ENCODE results near the gene BMI1.

Gene BMI1

GRCh38 chr10:22324893-22325271 lies 4.0 kb downstream of the BMI1 start:
- H3K27ac ChIP-seq: no peak overlapping the region
- TF ChIP-seq CTCF (IDR thresholded peaks at IDR 0.05) (no peak), ZFX (IDR thresholded peaks at IDR 0.05; ENCODE audit: borderline replicate concordance) (no peak)

- TF ChIP-seq ZFX (IDR thresholded peaks at IDR 0.05; ENCODE audit: borderline replicate concordance) (no peak), CTCF (IDR thresholded peaks at IDR 0.05) (no peak)
- no peak overlapping the region for H3K27ac ChIP-seq
These were observed 4.6 kb downstream of the BMI1 start for GRCh38 chr10:22325272-22326144.

GRCh38 chr10:22326145-22326702 lies 5.3 kb downstream of the BMI1 start:
- no peak for TF ChIP-seq CTCF (IDR thresholded peaks at IDR 0.05)
- no peak for TF ChIP-seq ZFX (IDR thresholded peaks at IDR 0.05; ENCODE audit: borderline replicate concordance)
- H3K27ac ChIP-seq: no peak overlapping the region

GRCh38 chr10:22329150-22329549 lies 8.3 kb downstream of the BMI1 start:
- TF ChIP-seq CTCF (IDR thresholded peaks at IDR 0.05): no peak
- no peak for TF ChIP-seq ZFX (IDR thresholded peaks at IDR 0.05; ENCODE audit: borderline replicate concordance)

GRCh38 chr10:22332116-22332692 lies 11.3 kb downstream of the BMI1 start:
- TF ChIP-seq ZFX (IDR thresholded peaks at IDR 0.05; ENCODE audit: borderline replicate concordance) (no peak), CTCF (IDR thresholded peaks at IDR 0.05) (no peak)
- no peak overlapping the region for H3K27ac ChIP-seq

More at GRCh38 chr10:22329150-22329549, 8.3 kb downstream of the BMI1 start:
- H3K27ac ChIP-seq: no peak overlapping the region

GRCh38 chr10:22333167-22333974 lies 12.5 kb downstream of the BMI1 start:
- H3K27ac ChIP-seq: no peak overlapping the region
- no peak for TF ChIP-seq ZFX (IDR thresholded peaks at IDR 0.05; ENCODE audit: borderline replicate concordance)
- TF ChIP-seq CTCF (IDR thresholded peaks at IDR 0.05): no peak
